ENCODE measurements around the gene ZDHHC14.

The ZDHHC14 gene

GRCh38 chr6:157615420-157615769, 234.4 kb downstream of the ZDHHC14 start:
- Histone ChIP-seq H3K14ac (ENCODE audit: low read length) (no peak overlapping the region), H2BK120ac (ENCODE audit: low read depth, low read length) (no peak overlapping the region), H4K8ac (ENCODE audit: low read depth, low read length) (no peak overlapping the region), H3K9ac (ENCODE audit: low read depth, low read length, poor library complexity) (no peak overlapping the region), H2BK5ac (ENCODE audit: low read length) (no peak overlapping the region), H3K27ac (replicated peaks; ENCODE audit: low read length) (no peak overlapping the region), H2AFZ (ENCODE audit: low read length) (no peak overlapping the region), H2BK15ac (ENCODE audit: low read length) (no peak overlapping the region), H4K91ac (ENCODE audit: low read depth, low read length, poor library complexity) (no peak overlapping the region), H2BK12ac (ENCODE audit: low read length) (no peak overlapping the region), H3K79me1 (ENCODE audit: low read depth, low read length) (no peaks in the 10 kb centered on the region), H3K23ac (ENCODE audit: low read depth, low read length, poor library complexity) (no peak overlapping the region), H3K4me1 (ENCODE audit: control insufficient read depth in 2 of 2, insufficient read depth in 1 of 2, low read depth in 1 of 2, low read length in 2 of 2) (peaks cover 0 to 2% of the 10 kb centered on the region in 2 donors), H3K18ac (ENCODE audit: low read length) (no peak overlapping the region), H3K4me3 (ENCODE audit: low read length in 2 of 2) (no peak overlapping the region), H2AK5ac (ENCODE audit: low read depth, low read length) (no peak overlapping the region), H3K4me2 (ENCODE audit: insufficient read depth, low read length, poor library complexity, severe bottlenecking) (no peak overlapping the region), H3K36me3 (replicated peaks in 1 of 2; ENCODE audit: control insufficient read depth in 2 of 2, insufficient read depth in 2 of 2, low read length in 2 of 2) (no peaks in the 10 kb centered on the region), H3K4ac (ENCODE audit: low read length) (no peak overlapping the region), H3K27me3 (ENCODE audit: control insufficient read depth in 3 of 3, insufficient read depth in 3 of 3, low read depth in 1 of 3, low read length in 3 of 3) (no peaks in the 10 kb centered on the region), H3K9me3 (replicated peaks in 1 of 2; ENCODE audit: control insufficient read depth in 2 of 2, insufficient read depth in 1 of 2, low read depth in 1 of 2, low read length in 2 of 2) (peaks cover 0 to 10% of the 10 kb centered on the region in 2 donors)
- DNase-seq (ENCODE audit: low spot score) = no peak
- no CpG with 5 or more reads among the region's 4 CpGs for WGBS, 2 donors (ENCODE audit: extremely low coverage in 2 of 2, insufficient read length in 2 of 2, insufficient replicate concordance in 1 of 2)

- Histone ChIP-seq H3K4ac (ENCODE audit: low read length) (no peak overlapping the region), H2BK5ac (ENCODE audit: low read length) (no peak overlapping the region), H2BK120ac (ENCODE audit: low read depth, low read length) (no peak overlapping the region), H3K14ac (ENCODE audit: low read length) (no peak overlapping the region), H3K9me3 (replicated peaks in 1 of 2; ENCODE audit: control insufficient read depth in 2 of 2, insufficient read depth in 1 of 2, low read depth in 1 of 2, low read length in 2 of 2) (peaks cover 0 to 10% of the 10 kb centered on the region in 2 donors), H2AK5ac (ENCODE audit: low read depth, low read length) (no peak overlapping the region), H4K8ac (ENCODE audit: low read depth, low read length) (no peak overlapping the region), H4K91ac (ENCODE audit: low read depth, low read length, poor library complexity) (no peak overlapping the region), H3K27me3 (ENCODE audit: control insufficient read depth in 3 of 3, insufficient read depth in 3 of 3, low read depth in 1 of 3, low read length in 3 of 3) (no peaks in the 10 kb centered on the region), H3K23ac (ENCODE audit: low read depth, low read length, poor library complexity) (no peak overlapping the region), H3K4me1 (ENCODE audit: control insufficient read depth in 2 of 2, insufficient read depth in 1 of 2, low read depth in 1 of 2, low read length in 2 of 2) (peaks cover 0 to 2% of the 10 kb centered on the region in 2 donors), H3K27ac (replicated peaks; ENCODE audit: low read length) (no peak overlapping the region), H3K79me1 (ENCODE audit: low read depth, low read length) (no peaks in the 10 kb centered on the region), H3K9ac (ENCODE audit: low read depth, low read length, poor library complexity) (no peak overlapping the region), H2BK15ac (ENCODE audit: low read length) (no peak overlapping the region), H3K36me3 (replicated peaks in 1 of 2; ENCODE audit: control insufficient read depth in 2 of 2, insufficient read depth in 2 of 2, low read length in 2 of 2) (no peaks in the 10 kb centered on the region), H2AFZ (ENCODE audit: low read length) (no peak overlapping the region), H3K18ac (ENCODE audit: low read length) (no peak overlapping the region), H3K4me3 (ENCODE audit: low read length in 2 of 2) (no peak overlapping the region), H2BK12ac (ENCODE audit: low read length) (no peak overlapping the region), H3K4me2 (ENCODE audit: insufficient read depth, low read length, poor library complexity, severe bottlenecking) (no peak overlapping the region)
- no peak for DNase-seq (ENCODE audit: low spot score)
- WGBS, 2 donors (ENCODE audit: extremely low coverage in 2 of 2, insufficient read length in 2 of 2, insufficient replicate concordance in 1 of 2) = no CpG with 5 or more reads among the region's 4 CpGs
Observed at GRCh38 chr6:157615951-157616350, 235.0 kb downstream of the ZDHHC14 start.

- WGBS, 2 donors (ENCODE audit: extremely low coverage in 2 of 2, insufficient read length in 2 of 2, insufficient replicate concordance in 1 of 2) = no CpG with 5 or more reads among the region's 3 CpGs
- Histone ChIP-seq H3K23ac (ENCODE audit: low read depth, low read length, poor library complexity) (no peak overlapping the region), H3K79me1 (ENCODE audit: low read depth, low read length) (no peaks in the 10 kb centered on the region), H3K4ac (ENCODE audit: low read length) (no peak overlapping the region), H2AFZ (ENCODE audit: low read length) (no peak overlapping the region), H3K4me1 (ENCODE audit: control insufficient read depth in 2 of 2, insufficient read depth in 1 of 2, low read depth in 1 of 2, low read length in 2 of 2) (peaks cover 12 to 20% of the 10 kb centered on the region in 2 donors), H3K4me3 (ENCODE audit: low read length in 2 of 2) (no peak overlapping the region), H4K8ac (ENCODE audit: low read depth, low read length) (no peak overlapping the region), H3K4me2 (ENCODE audit: insufficient read depth, low read length, poor library complexity, severe bottlenecking) (no peak overlapping the region), H3K18ac (ENCODE audit: low read length) (no peak overlapping the region), H3K9ac (ENCODE audit: low read depth, low read length, poor library complexity) (no peak overlapping the region), H2AK5ac (ENCODE audit: low read depth, low read length) (no peak overlapping the region), H3K27ac (replicated peaks; ENCODE audit: low read length) (no peak overlapping the region), H2BK15ac (ENCODE audit: low read length) (no peak overlapping the region), H2BK5ac (ENCODE audit: low read length) (no peak overlapping the region), H3K9me3 (replicated peaks in 1 of 2; ENCODE audit: control insufficient read depth in 2 of 2, insufficient read depth in 1 of 2, low read depth in 1 of 2, low read length in 2 of 2) (peaks cover 0 to 10% of the 10 kb centered on the region in 2 donors), H3K36me3 (replicated peaks in 1 of 2; ENCODE audit: control insufficient read depth in 2 of 2, insufficient read depth in 2 of 2, low read length in 2 of 2) (no peaks in the 10 kb centered on the region), H2BK12ac (ENCODE audit: low read length) (no peak overlapping the region), H3K14ac (ENCODE audit: low read length) (no peak overlapping the region), H2BK120ac (ENCODE audit: low read depth, low read length) (no peak overlapping the region), H4K91ac (ENCODE audit: low read depth, low read length, poor library complexity) (no peak overlapping the region), H3K27me3 (ENCODE audit: control insufficient read depth in 3 of 3, insufficient read depth in 3 of 3, low read depth in 1 of 3, low read length in 3 of 3) (no peaks in the 10 kb centered on the region)
- no peak for DNase-seq (ENCODE audit: low spot score)
Observed at GRCh38 chr6:157620944-157621343, 240.0 kb downstream of the ZDHHC14 start.

GRCh38 chr6:157621406-157621805, 240.4 kb downstream of the ZDHHC14 start:
- H2BK120ac ChIP-seq (ENCODE audit: low read depth, low read length) = no peak overlapping the region
- H3K4me3 ChIP-seq (ENCODE audit: low read length in 2 of 2) = no peak overlapping the region
- no peak overlapping the region for H3K14ac ChIP-seq (ENCODE audit: low read length)
- H3K18ac ChIP-seq (ENCODE audit: low read length) = no peak overlapping the region
- WGBS, 2 donors (ENCODE audit: extremely low coverage in 2 of 2, insufficient read length in 2 of 2, insufficient replicate concordance in 1 of 2) = no CpG with 5 or more reads among the region's 6 CpGs
- H3K9ac ChIP-seq (ENCODE audit: low read depth, low read length, poor library complexity) = no peak overlapping the region
- DNase-seq (ENCODE audit: low spot score) = no peak
- H3K4me1 ChIP-seq (ENCODE audit: control insufficient read depth in 2 of 2, insufficient read depth in 1 of 2, low read depth in 1 of 2, low read length in 2 of 2) = peaks cover 12 to 22% of the 10 kb centered on the region in 2 donors
- no peak overlapping the region for H3K4ac ChIP-seq (ENCODE audit: low read length)
- peaks cover 0 to 10% of the 10 kb centered on the region in 2 donors for H3K9me3 ChIP-seq (replicated peaks in 1 of 2; ENCODE audit: control insufficient read depth in 2 of 2, insufficient read depth in 1 of 2, low read depth in 1 of 2, low read length in 2 of 2)
- H3K79me1 ChIP-seq (ENCODE audit: low read depth, low read length) = no peaks in the 10 kb centered on the region
- no peak overlapping the region for H4K91ac ChIP-seq (ENCODE audit: low read depth, low read length, poor library complexity)
- H2AFZ ChIP-seq (ENCODE audit: low read length) = no peak overlapping the region
- no peak overlapping the region for H2BK15ac ChIP-seq (ENCODE audit: low read length)
- no peaks in the 10 kb centered on the region for H3K36me3 ChIP-seq (replicated peaks in 1 of 2; ENCODE audit: control insufficient read depth in 2 of 2, insufficient read depth in 2 of 2, low read length in 2 of 2)
- no peak overlapping the region for H2AK5ac ChIP-seq (ENCODE audit: low read depth, low read length)
- no peak overlapping the region for H3K4me2 ChIP-seq (ENCODE audit: insufficient read depth, low read length, poor library complexity, severe bottlenecking)
- no peak overlapping the region for H2BK5ac ChIP-seq (ENCODE audit: low read length)
- no peak overlapping the region for H4K8ac ChIP-seq (ENCODE audit: low read depth, low read length)
- no peak overlapping the region for H3K23ac ChIP-seq (ENCODE audit: low read depth, low read length, poor library complexity)
- H3K27ac ChIP-seq (replicated peaks; ENCODE audit: low read length) = no peak overlapping the region
- no peak overlapping the region for H2BK12ac ChIP-seq (ENCODE audit: low read length)
- no peaks in the 10 kb centered on the region for H3K27me3 ChIP-seq (ENCODE audit: control insufficient read depth in 3 of 3, insufficient read depth in 3 of 3, low read depth in 1 of 3, low read length in 3 of 3)
